Brain microvascular endothelial cell (primary cell): ENCODE data around the gene MYO5A.

Source experiments
- DNase-seq: peaks from one replicate; pipeline ENCODE4 v3.0.0-alpha.2; 2020
- H3K27ac ChIP-seq: fragments of 250-450 bp; sonication (Bioruptor Pico); 2 replicates; pipeline ENCODE4 v1.5.1; 2020; ENCODE audit warnings: mild to moderate bottlenecking, moderate library complexity
- H3K27me3 ChIP-seq: fragments of 250-450 bp; sonication (Bioruptor Pico); replicated peaks from 2 replicates; pipeline ENCODE4 v1.5.1; 2020; ENCODE audit warnings: mild to moderate bottlenecking
- H3K36me3 ChIP-seq: fragments of 250-450 bp; sonication (Bioruptor Pico); replicated peaks from 2 replicates; pipeline ENCODE4 v1.5.1; 2020; ENCODE audit warnings: mild to moderate bottlenecking
- H3K4me3 ChIP-seq: 2 replicates; pipeline ENCODE4 v1.5.1; 2011; ENCODE audit warnings: low read depth, mild to moderate bottlenecking, control low read depth, low read length, moderate library complexity
- in situ Hi-C: cut with HindIII; loops from 2 replicates; pipeline ENCODE4 v1.10.0; 2017; ENCODE audit warnings: low sequenced_read_pairs, low pct_ligation_motif_present
- TF ChIP-seq, protein P1 (sequence below): IDR thresholded peaks from 2 replicates; pipeline ENCODE4 v1.5.1; 2011; ENCODE audit warnings: low read depth, mild to moderate bottlenecking, moderate library complexity, low read length, control low read depth, inconsistent platforms; ENCODE audit errors: missing control alignments

The MYO5A gene

DNA sequence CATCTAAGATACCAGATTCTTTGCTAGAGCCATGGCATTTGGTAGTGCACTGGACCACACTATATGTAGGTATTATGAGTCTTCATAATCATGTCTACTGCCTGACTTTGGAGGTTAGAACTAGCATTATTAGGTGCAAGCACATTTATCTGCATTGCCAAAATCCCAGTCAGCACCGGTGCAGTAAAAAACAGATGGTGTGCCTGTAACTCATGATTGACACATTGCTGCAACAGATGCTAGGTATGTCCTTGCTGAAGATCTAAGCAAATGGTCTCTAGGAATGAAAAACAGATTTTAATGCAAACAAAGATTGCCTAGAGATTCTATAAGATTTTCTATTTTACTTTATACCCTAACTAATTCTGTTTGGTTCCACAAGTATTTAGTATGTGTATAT, 47.7 kb downstream of the MYO5A start:
- Histone ChIP-seq H3K36me3 (no peaks in the 10 kb centered on the region), H3K27me3 (no peaks in the 10 kb centered on the region), H3K27ac (no peak overlapping the region), H3K4me3 (no peak overlapping the region)
- in situ Hi-C loops, result no loop called here
- TF ChIP-seq, protein P1, sequence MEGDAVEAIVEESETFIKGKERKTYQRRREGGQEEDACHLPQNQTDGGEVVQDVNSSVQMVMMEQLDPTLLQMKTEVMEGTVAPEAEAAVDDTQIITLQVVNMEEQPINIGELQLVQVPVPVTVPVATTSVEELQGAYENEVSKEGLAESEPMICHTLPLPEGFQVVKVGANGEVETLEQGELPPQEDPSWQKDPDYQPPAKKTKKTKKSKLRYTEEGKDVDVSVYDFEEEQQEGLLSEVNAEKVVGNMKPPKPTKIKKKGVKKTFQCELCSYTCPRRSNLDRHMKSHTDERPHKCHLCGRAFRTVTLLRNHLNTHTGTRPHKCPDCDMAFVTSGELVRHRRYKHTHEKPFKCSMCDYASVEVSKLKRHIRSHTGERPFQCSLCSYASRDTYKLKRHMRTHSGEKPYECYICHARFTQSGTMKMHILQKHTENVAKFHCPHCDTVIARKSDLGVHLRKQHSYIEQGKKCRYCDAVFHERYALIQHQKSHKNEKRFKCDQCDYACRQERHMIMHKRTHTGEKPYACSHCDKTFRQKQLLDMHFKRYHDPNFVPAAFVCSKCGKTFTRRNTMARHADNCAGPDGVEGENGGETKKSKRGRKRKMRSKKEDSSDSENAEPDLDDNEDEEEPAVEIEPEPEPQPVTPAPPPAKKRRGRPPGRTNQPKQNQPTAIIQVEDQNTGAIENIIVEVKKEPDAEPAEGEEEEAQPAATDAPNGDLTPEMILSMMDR, result no peak
- DNase-seq, result no peak

DNA sequence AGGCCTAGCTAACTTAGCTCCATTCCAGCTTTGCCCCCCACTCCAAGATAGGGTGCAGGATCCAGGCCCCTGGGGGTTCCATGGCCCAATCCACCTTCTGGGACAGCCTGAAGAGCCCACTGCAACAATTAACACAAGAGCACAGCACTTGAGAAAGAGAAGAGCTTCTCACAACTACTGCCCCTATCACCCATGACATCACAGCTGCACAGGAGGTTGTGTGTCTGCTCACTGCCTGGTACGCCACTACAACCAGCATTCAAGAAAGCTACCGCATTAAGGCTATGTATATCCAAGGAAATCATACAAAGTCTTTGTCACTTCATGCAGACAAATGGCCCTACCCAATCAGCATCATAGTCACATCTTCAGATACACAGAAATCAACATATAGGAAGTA, 62.0 kb downstream of the MYO5A start:
- H3K36me3 ChIP-seq, result no peaks in the 10 kb centered on the region
- H3K27ac ChIP-seq, result no peak overlapping the region
- in situ Hi-C loops, result no loop called here
- H3K27me3 ChIP-seq, result no peaks in the 10 kb centered on the region
- no peak overlapping the region for H3K4me3 ChIP-seq
- TF ChIP-seq, protein P1, result no peak
- no peak for DNase-seq

DNA sequence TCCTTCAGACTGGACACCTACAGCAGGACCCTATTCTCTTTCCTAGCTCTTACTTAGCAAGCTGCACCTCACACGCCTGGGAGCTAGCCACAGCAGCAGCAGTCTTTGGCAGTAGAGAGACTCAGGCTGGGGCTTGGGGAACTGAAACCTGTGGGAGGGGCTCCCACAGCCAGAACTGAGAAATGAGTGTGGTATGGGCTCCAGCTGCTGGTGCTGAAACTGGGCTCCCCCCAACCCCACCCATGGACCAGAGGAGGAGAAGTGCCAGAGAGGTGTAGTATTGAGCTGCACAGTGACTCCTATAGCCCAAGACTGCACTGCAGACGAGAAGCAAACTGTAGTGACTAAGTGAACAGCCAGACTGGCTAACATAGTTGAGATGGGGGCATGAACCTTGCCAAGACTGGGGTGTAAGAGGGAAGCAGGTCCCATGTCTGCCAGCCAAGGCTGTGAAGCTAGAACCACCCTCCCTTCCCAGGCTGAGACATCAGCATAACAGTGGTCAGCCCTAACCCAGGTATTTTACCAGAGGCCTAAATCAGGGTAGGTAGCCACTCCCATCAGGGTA, 62.5 kb downstream of the MYO5A start:
- TF ChIP-seq, protein P1, result no peak
- Histone ChIP-seq H3K36me3 (no peaks in the 10 kb centered on the region), H3K27ac (no peak overlapping the region), H3K27me3 (no peaks in the 10 kb centered on the region), H3K4me3 (no peak overlapping the region)
- in situ Hi-C loops, result no loop called here
- no peak for DNase-seq

DNA sequence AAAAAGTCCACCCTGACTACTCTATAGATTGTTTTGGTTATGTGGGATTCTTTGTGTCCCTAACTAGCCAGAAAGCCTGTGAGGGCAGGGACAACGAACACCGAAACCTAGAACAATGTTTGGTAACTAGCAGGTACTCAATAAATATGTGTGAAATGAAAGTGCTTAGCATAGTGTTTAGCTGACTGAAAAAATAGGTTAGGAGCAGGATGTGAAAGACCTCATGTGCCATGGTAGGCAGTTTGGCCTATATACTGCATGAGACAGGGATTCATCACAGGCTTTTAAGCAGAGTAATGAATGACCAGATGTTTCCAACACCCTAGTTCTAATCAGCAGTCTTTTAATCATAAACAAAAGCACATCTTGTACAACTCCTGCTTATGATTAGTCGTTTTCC, 64.2 kb downstream of the MYO5A start:
- no peak for DNase-seq
- H3K27ac ChIP-seq, result no peak overlapping the region

DNA sequence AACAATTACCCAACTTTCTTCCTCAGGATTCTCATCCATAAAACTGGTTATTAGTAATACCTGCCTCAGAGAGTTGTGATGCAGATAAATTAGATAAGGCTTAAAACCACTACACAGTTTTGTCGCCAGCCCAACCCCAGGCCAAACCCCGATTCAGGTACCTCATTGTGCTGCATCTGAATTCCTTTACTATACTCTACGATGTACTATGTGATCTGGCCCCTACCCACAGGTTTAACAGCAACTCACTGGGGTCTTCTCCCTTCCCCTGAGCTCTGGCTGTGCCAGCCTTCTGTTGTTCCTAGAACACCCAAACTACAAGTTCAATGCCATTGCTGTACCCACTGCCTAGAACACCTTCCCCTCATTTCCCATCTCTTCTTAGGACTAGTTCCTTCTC, 64.6 kb downstream of the MYO5A start:
- no peaks in the 10 kb centered on the region for H3K27me3 ChIP-seq
- H3K27ac ChIP-seq, result no peak overlapping the region
- H3K36me3 ChIP-seq, result no peaks in the 10 kb centered on the region
- in situ Hi-C loops, result no loop called here
- TF ChIP-seq, protein P1, result no peak
- no peak overlapping the region for H3K4me3 ChIP-seq
- no peak for DNase-seq

More for the DNA sequence above, 64.2 kb downstream of the MYO5A start:
- Histone ChIP-seq H3K4me3 (no peak overlapping the region), H3K27me3 (no peaks in the 10 kb centered on the region), H3K36me3 (no peaks in the 10 kb centered on the region)
- in situ Hi-C loops, result no loop called here
- TF ChIP-seq, protein P1, result no peak

DNA sequence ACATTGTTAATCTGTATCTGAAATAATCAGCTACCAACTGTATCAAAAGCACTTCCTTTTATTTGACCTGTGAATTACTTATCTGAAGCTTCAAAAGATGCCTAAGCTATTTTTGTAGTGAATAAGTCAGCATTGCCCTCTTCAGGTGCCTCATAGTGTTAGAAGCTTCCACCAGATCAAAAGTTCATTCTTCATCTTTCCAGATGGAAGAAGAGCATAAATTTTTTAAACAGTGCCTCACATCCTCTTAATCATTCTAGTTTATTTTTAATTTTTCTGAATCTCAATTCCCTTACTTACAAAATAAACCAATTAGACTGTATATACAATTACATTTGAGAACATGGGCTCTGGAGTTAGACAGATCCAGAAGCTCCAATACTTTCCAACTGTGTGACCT, 65.0 kb downstream of the MYO5A start:
- Histone ChIP-seq H3K27ac (no peak overlapping the region), H3K4me3 (no peak overlapping the region), H3K36me3 (no peaks in the 10 kb centered on the region), H3K27me3 (no peaks in the 10 kb centered on the region)
- DNase-seq, result no peak
- in situ Hi-C loops, result no loop called here
- TF ChIP-seq, protein P1, result no peak
